Natural killer cell treated with Interleukin-12 subunit alpha and Interleukin-12 subunit beta and Interleukin-15 and Interleukin-18, amount 100 ng/mL, for 72 hours (primary cell): ENCODE data around the gene SH3BP1. TPM values are rescaled to one million over a fixed set of nuclear protein-coding genes. Genes with fewer than 3 reads are reported as not detected.
"Not testable (repeated sequence)": the region's sequence is repeated elsewhere in the genome, so short reads cannot be mapped to it uniquely, and the experiment has no call there.

Experiments used
- ATAC-seq, 2 donors: fragments of 150-1000 bp; cut with Tn5 transposase in 1 of 2; sonication (Bioruptor Pico), chemical (Tn5 transposase) in 1 of 2; 2 replicates each; pipeline ENCODE4 v1.10.0; 2021
- DNase-seq: peaks from one replicate; pipeline ENCODE4 v3.0.0; 2022; ENCODE audit warnings: low spot score
- H3K27ac Mint-ChIP-seq, 2 donors: 1 replicate in 1 of 2; 2 replicates in 1 of 2; pipeline ENCODE4 v1.8.0; 2022; ENCODE audit warnings: mixed read lengths in 2 of 2, mild to moderate bottlenecking in 1 of 2, moderate library complexity in 1 of 2
- H3K27me3 Mint-ChIP-seq, 2 donors: 1 replicate in 1 of 2; 2 replicates in 1 of 2; pipeline ENCODE4 v1.8.0; 2022; ENCODE audit warnings: mixed read lengths in 2 of 2
- H3K36me3 Mint-ChIP-seq: one replicate; pipeline ENCODE4 v1.8.0; 2022; ENCODE audit warnings: mixed read lengths
- H3K4me1 Mint-ChIP-seq, 2 donors: 1 replicate in 1 of 2; 2 replicates in 1 of 2; pipeline ENCODE4 v1.8.0; 2022; ENCODE audit warnings: low read depth in 2 of 2, mixed read lengths in 2 of 2, mild to moderate bottlenecking in 1 of 2
- H3K4me3 Mint-ChIP-seq: one replicate; pipeline ENCODE4 v1.8.0; 2022; ENCODE audit warnings: mixed read lengths
- H3K9me3 Mint-ChIP-seq: 2 replicates; pipeline ENCODE4 v1.8.0; 2022; ENCODE audit warnings: mixed read lengths
- total RNA-seq, 2 donors: library from RNA; stranded (reverse); gene quantifications; one replicate each; pipeline ENCODE4 v1.2.3, GENCODE V29; 2022

Gene SH3BP1
- total RNA-seq, 2 donors from 2014 or later, result 160 to 229 TPM

DNA sequence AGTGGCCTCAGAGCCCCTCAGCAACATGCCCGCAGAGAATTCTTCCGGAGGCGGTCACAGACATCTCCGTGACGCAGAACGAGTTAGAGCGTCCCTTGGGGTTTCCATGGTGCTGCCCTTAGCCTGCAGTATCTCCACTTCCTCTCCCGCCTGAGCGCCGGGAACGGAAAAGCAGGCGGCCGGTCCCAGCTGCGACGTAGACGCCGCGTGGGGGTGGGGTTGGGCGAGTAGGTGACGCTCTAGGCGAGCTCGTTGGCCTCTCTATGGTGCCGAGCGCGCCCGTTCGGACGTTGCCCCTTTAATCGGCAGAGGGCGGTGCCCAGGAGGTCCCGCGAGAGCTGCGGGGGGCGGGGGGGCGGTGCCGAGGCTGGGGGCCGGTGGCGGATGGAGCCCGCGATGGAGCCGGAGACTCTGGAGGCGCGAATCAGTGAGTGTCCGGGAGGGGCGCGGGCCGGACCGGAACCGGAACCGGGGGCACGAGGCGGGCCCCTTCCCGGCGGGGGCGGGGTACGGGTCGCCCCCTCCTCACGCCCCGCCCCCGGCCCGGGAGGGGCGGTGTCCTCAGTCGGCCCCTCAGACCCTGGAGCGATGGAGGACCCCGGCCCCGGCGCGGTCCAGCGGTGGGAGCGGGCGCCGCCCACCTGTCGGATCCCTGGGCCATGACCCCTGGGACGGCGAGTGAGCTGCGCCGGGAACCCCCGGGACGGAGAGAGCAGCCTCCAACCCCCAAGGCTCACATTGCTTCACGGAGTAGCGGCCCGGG lies 30.8 kb upstream of the SH3BP1 start, which contains the start of gene GGA1:
GGA1 (plus strand) TSS at position 358 of the 763 bp plus-strand sequence; CDS start at position 385, 27 bp downstream.
- peak within 1 kb of the TSS; percentile 93 to 97 for H3K27ac Mint-ChIP-seq
- no peaks in the 10 kb centered on the region for H3K36me3 Mint-ChIP-seq
- peak within 1 kb of the TSS; percentile 98 for H3K4me3 Mint-ChIP-seq
- no peaks in the 10 kb centered on the region for H3K9me3 Mint-ChIP-seq
- peak; percentile 95 to 96 for ATAC-seq
- peaks cover 29 to 38% of the 10 kb centered on the region in 2 donors for H3K4me1 Mint-ChIP-seq
- H3K27me3 Mint-ChIP-seq, result no peaks in the 10 kb centered on the region
- DNase-seq, result peak; percentile 98

DNA sequence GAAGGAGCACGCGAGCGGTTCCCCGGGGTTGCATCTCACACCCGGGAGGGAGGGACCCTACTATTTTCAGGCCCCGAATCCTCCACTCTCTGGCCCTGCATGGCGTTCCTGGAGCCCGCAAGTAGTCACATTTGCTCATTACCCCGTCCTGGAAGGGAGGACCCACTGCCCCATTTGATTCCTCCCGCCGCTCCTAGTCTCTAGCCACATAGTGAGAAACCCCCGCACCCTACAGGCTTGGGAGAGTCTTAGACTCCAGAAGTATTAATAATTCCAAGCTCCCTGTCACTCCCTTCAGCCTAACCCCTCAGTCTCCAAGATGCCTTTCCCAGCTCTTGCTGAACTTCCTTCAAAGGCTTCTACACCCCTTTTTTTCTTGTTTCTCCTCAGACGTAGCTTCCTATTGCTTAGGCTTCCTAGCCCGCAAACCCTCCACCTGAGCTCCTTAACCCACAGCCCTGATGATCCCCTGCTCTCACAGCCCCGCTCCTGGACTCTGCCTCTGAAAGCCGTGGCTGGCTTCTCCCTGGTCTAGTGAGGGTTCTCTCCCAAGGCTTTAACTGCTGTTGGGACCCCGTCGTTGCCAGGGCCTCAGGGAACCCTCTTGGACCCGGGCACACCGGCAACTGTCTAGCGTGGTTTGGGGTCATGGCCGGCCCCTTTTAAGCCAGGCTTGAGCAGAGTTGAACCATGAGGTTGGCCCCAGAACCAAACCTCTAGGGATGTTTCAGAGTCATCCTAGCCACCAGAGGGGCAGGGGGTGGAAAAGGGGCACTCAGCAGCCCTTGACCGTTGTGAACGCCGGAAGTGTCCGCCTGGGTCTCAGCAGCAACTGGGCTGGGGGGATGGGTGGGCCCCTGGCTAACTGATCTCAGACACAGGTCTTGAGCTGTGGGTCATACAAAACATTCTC lies 30.0 kb upstream of the SH3BP1 start:
- no peak for DNase-seq
- peaks cover 29 to 36% of the 10 kb centered on the region in 2 donors for H3K4me1 Mint-ChIP-seq
- H3K36me3 Mint-ChIP-seq, result no peaks in the 10 kb centered on the region
- no peak for ATAC-seq
- no peaks in the 10 kb centered on the region for H3K9me3 Mint-ChIP-seq
- peak overlapping the region; percentile 98 for H3K4me3 Mint-ChIP-seq
- H3K27me3 Mint-ChIP-seq, result no peaks in the 10 kb centered on the region
- peak overlapping the region; percentile 91 to 93 for H3K27ac Mint-ChIP-seq

DNA sequence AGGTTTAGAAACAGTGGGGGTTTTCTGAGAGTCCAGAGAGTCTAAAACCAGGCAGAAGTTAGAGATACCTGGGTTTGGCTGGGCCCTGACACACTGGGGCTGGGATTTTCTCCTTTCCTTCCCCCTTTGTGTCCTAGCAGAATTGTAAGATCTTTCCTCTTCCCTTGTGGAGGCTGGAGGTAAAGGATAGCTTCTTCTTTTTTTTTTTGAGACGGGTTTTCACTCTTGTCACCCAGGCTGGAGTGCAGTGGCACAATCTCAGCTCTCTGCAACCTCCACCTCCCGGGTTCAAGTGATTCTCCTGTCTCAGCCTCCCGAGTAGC lies 29.4 kb upstream of the SH3BP1 start:
- peak overlapping the region; percentile 98 for H3K4me3 Mint-ChIP-seq
- not testable (repeated sequence) for H3K36me3 Mint-ChIP-seq, ATAC-seq, DNase-seq, H3K9me3 Mint-ChIP-seq, H3K27me3 Mint-ChIP-seq
- H3K4me1 Mint-ChIP-seq, result peaks cover 24 to 32% of the 10 kb centered on the region in 2 donors
- H3K27ac Mint-ChIP-seq, result peak overlapping the region; percentile 91 to 93

DNA sequence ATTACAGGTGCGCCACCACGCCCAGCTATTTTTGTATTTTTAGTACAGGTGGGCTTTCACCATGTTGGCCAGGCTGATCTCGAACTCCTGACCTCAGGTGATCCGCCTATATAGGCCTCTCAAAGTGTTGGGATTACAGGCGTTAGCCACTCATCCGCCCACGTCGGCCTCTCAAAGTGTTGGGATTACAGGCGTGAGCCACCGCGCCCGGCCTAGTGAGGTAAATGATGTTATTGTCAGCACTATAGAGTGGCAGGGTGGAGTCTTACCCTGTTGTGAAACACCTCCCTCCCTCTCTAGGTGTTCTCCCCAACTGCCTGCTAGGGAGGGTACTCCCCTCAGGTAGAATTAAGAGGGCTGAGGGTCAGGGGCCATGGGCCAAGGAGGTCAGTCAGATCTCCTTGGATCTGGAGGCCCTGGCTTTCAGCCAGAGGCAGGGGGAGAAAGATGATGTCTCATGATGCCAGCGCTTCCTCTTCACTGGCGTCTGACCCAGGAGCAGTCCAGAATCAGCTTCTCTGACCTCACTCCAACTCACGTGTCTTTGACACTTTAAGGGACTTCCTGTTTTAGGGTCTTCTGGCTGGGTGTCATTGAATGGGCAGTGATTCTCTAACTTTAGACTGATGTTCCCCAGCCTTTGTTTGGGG lies 28.9 kb upstream of the SH3BP1 start:
- H3K4me1 Mint-ChIP-seq, result peaks cover 19 to 27% of the 10 kb centered on the region in 2 donors
- no peak for ATAC-seq
- peak overlapping the region; percentile 98 for H3K4me3 Mint-ChIP-seq
- no peaks in the 10 kb centered on the region for H3K9me3 Mint-ChIP-seq
- no peaks in the 10 kb centered on the region for H3K27me3 Mint-ChIP-seq
- peak overlapping the region in 1 of 2 donors; percentile 91 for H3K27ac Mint-ChIP-seq
- no peak for DNase-seq
- H3K36me3 Mint-ChIP-seq, result no peaks in the 10 kb centered on the region

DNA sequence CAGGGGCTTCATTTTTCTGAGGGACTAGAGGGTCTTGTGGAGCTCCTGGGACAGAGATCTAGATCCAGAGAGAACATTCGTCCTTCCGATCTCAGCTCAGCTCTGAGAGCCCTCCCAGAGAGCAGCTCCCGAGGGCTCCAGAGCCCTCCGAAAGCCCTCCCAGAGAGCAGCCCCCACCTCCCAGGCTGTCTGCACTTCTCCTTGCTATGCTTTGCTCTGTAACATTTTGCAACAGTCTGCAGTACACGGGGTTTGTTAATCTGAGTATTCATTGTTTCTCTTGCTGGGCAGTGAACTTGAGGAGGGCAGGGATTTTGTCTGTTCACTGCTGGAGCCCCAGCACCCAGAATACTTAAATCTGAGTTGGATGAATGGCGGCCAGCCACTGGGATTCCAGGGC lies 28.3 kb upstream of the SH3BP1 start:
- peaks cover 16 to 26% of the 10 kb centered on the region in 2 donors for H3K4me1 Mint-ChIP-seq
- no peaks in the 10 kb centered on the region for H3K36me3 Mint-ChIP-seq
- DNase-seq, result no peak
- no peak overlapping the region for H3K4me3 Mint-ChIP-seq
- H3K27ac Mint-ChIP-seq, result no peak overlapping the region
- H3K9me3 Mint-ChIP-seq, result no peaks in the 10 kb centered on the region
- no peak for ATAC-seq
- H3K27me3 Mint-ChIP-seq, result no peaks in the 10 kb centered on the region

DNA sequence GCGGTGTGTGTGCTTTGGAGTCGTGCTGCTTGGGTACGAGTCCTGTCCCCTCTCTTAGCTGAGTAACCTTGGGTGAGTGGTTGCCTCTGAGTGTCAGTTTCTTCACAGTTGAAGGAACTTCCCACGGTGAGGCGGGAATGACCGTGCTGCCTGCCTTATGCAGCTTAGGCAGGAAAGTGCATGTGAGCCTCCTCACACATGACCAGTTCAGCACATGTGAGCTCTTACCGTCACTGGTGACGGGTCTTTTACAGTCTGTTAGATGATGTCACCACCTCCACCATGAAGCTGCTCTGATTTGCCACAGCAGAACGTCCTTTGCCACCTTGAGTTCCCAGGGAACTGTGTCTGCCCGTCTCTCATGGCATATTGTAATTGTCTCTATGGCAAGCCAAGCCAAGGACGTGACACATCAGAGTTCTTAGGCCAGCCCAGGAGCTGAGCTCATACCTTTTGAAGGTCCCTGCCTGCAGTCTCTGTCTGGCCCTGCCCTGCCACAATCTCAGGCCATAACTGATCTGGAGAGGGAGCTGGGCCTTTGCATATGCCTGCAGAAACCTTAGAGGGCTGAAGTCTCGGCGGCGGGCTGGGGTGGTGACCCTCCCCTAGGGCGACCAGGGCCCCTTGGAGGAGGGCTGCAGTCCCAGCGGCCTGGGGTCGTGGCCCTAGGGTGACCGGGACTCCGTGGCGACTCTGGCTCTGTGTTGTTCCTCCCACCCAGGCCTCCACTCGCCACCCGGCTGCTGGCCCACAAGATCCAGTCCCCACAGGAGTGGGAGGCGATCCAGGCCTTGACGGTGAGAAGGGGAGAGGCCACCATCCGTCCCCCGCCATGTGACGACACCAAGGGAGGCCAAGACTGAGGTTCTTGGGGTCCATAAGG lies 23.0 kb upstream of the SH3BP1 start:
- ATAC-seq (peak in 1 of 2 donors; percentile 23), DNase-seq (no peak)
- Mint-ChIP-seq H3K4me3 (no peak overlapping the region), H3K36me3 (no peaks in the 10 kb centered on the region), H3K27me3 (no peaks in the 10 kb centered on the region), H3K27ac (no peak overlapping the region), H3K4me1 (peaks cover 0 to 5% of the 10 kb centered on the region in 2 donors), H3K9me3 (no peaks in the 10 kb centered on the region)

DNA sequence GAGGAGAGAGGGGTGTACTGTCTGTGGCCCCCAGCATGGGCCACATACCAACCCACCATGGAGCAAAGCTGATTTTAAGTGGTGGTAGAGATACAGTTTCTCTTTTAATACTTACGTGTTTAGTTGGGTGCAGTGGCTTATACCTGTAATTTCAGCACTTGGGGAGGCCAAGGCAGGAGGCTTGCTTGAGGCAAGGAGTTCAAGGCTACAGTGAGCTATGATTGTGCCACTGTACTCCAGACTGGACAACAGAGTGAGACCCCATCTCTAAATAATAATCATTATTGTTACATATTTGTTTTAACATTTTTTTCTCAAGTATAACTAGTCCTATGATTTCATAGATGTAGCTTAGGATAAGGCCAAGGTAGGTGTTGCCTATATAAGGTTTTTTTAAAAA lies 22.0 kb upstream of the SH3BP1 start:
- ATAC-seq (no peak), DNase-seq (no peak)
- Mint-ChIP-seq H3K4me1 (peaks cover 0 to 5% of the 10 kb centered on the region in 2 donors), H3K9me3 (no peaks in the 10 kb centered on the region), H3K27ac (no peak overlapping the region), H3K36me3 (no peaks in the 10 kb centered on the region), H3K27me3 (no peaks in the 10 kb centered on the region), H3K4me3 (no peak overlapping the region)

DNA sequence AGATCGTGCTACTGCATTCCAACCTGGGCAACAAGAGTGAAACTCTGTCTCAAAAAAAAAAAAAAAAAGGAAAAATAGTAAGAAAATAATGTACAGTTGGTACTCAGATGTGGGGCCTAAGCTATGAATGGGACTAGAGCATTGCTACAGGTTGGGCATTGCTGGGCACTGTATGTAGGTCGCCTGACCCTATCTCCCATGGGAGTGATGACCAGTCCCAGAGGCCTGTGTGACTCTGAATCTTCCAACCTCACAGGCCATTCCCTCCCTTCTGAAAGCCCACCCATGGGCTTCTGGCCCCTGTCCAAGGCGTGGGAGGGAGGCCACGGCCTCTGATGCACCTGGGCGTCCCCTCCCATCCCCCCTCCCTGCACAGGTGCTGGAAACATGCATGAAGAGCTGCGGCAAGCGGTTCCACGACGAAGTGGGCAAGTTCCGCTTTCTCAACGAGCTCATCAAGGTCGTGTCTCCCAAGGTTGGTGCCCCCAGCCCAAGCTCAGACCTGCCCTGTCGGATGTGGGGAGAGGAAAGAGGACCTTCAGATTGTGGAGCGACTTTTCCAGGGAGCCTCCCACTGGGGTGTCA lies 21.3 kb upstream of the SH3BP1 start:
- no peak for DNase-seq
- Mint-ChIP-seq H3K4me3 (no peak overlapping the region), H3K27me3 (no peaks in the 10 kb centered on the region), H3K27ac (no peak overlapping the region), H3K36me3 (no peaks in the 10 kb centered on the region), H3K9me3 (no peaks in the 10 kb centered on the region), H3K4me1 (peaks cover 0 to 5% of the 10 kb centered on the region in 2 donors)
- no peak for ATAC-seq

DNA sequence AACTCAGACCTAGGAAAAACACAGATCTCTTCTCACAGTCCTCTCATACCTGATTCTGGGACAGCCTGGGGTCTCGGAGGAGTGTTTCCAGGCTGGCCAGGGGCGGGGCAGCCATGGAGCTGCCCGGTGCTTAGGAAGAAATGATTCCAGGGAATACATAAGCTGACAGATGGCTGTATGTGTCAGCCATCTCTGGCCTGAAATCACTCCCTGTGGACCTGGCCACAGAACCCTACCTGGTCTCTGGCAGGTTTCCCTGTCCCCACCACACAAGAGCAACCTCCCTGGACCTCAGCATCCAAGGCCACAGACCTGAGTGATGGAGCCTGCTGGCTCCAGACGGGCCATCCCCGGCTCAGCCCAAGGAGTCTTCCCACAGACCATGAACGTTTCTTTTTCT lies 20.8 kb upstream of the SH3BP1 start:
- no peaks in the 10 kb centered on the region for H3K36me3 Mint-ChIP-seq
- H3K27ac Mint-ChIP-seq, result no peak overlapping the region
- DNase-seq (no peak), ATAC-seq (no peak)
- H3K9me3 Mint-ChIP-seq, result no peaks in the 10 kb centered on the region
- H3K4me1 Mint-ChIP-seq, result peaks cover 2 to 4% of the 10 kb centered on the region in 2 donors
- no peak overlapping the region for H3K4me3 Mint-ChIP-seq
- H3K27me3 Mint-ChIP-seq, result no peaks in the 10 kb centered on the region

DNA sequence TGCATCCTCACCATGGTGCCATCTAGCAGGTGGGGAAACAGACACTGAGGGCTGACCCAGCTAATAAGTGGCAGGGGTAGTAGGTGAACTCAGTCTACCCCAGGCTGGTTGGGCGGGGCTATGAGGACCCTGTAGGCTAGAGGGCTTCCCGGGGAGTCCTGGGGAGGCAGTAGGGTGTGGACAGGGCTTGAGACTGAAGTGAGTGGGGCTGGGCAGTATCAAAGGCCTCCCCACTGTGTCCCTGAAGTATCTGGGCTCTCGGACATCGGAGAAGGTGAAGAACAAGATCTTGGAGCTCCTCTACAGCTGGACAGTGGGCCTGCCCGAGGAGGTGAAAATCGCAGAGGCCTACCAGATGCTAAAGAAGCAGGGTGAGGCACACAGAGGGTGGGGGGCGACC lies 19.5 kb upstream of the SH3BP1 start:
- DNase-seq (no peak), ATAC-seq (no peak)
- Mint-ChIP-seq H3K4me1 (peaks cover 6 to 10% of the 10 kb centered on the region in 2 donors), H3K9me3 (no peaks in the 10 kb centered on the region), H3K27me3 (no peaks in the 10 kb centered on the region), H3K4me3 (no peak overlapping the region), H3K27ac (no peak overlapping the region), H3K36me3 (no peaks in the 10 kb centered on the region)

DNA sequence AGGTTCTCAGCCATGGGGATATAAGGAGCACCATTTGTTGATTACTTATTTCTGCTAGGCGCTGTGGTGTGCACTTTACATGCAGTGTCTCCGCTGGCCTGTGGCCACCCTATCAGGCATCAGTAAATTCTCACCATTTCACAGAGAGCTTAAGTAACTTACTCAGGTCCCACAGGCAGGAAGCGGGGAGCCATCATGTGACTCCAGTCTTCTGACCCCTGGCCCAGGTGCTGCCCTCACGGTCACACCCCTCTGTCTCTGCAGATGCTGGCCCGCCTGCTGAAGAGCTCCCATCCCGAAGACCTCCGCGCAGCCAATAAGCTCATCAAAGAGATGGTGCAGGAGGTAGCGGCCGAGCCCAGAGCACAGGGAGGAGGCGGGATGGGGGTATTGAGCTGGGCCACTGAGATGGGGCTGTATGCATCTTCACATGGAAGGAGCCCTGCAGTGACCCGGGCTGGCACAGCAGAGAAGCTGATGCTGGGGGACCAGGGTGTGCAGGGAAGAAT lies 18.1 kb upstream of the SH3BP1 start:
- no peaks in the 10 kb centered on the region for H3K36me3 Mint-ChIP-seq
- H3K9me3 Mint-ChIP-seq, result no peaks in the 10 kb centered on the region
- H3K27ac Mint-ChIP-seq, result no peak overlapping the region
- no peaks in the 10 kb centered on the region for H3K27me3 Mint-ChIP-seq
- peaks cover 19 to 24% of the 10 kb centered on the region in 2 donors for H3K4me1 Mint-ChIP-seq
- no peak overlapping the region for H3K4me3 Mint-ChIP-seq
- DNase-seq, result no peak
- ATAC-seq, result no peak

DNA sequence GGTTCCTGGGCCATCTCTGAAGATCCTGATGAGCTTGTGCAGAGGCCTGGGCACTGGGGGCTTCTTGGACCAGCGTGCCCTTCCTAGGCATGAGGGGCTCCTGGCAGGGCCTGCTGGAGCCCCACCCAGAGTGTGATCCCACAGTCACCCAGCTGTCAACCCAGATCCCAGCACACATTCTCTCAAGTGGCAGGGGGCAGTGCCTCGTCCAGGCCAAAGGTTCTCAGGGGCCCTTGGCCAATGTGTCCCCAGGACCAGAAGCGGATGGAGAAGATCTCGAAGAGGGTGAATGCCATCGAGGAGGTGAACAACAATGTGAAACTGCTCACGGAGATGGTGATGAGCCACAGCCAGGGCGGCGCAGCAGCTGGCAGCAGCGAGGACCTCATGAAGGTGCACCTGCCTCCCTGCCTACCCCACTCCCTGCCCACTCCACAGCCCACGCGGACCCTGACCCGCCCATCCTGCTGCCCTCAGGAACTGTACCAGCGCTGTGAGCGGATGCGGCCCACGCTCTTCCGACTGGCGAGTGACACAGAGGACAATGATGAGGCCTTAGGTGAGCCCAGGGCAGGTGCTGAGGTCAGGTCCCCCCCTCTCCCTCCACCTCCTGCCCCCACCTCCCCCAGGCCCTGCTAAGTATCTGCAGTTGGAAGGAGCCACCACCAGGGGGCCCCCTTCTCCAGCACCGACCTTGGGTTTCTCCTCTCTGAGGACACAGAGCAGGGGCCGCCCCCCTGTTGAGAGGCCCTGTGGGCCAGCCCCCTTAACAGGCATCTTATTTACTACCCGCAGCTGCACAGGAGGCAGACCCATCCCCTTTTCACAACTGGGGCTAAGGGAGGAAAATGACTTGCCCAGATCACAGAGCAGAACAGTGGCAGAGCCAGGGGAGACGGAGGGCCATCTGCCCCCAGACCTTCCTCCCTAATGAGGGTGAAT lies 16.1 kb upstream of the SH3BP1 start:
- H3K4me3 Mint-ChIP-seq, result peak overlapping the region; percentile 49
- no peaks in the 10 kb centered on the region for H3K36me3 Mint-ChIP-seq
- no peaks in the 10 kb centered on the region for H3K27me3 Mint-ChIP-seq
- peaks cover 34 to 42% of the 10 kb centered on the region in 2 donors for H3K4me1 Mint-ChIP-seq
- peak; percentile 76 to 85 for ATAC-seq
- no peaks in the 10 kb centered on the region for H3K9me3 Mint-ChIP-seq
- peak; percentile 79 for DNase-seq
- peak overlapping the region; percentile 94 for H3K27ac Mint-ChIP-seq
